Nephron progenitor cell (in vitro differentiated cells): ENCODE measurements around the gene C10orf90.

Experiments
- DNase-seq: peaks from one replicate; pipeline ENCODE4 v3.0.0; 2021
- H3K27ac Mint-ChIP-seq: 2 replicates; pipeline ENCODE4 v1.8.0; 2021; ENCODE audit warnings: mild to moderate bottlenecking, moderate library complexity, mixed read lengths
- H3K27me3 Mint-ChIP-seq: 2 replicates; pipeline ENCODE4 v1.8.0; 2021; ENCODE audit warnings: mild to moderate bottlenecking, low read depth, mixed read lengths; ENCODE audit not compliant: poor library complexity
- H3K36me3 Mint-ChIP-seq: 2 replicates; pipeline ENCODE4 v1.8.0; 2021; ENCODE audit warnings: low read depth, mixed read lengths
- H3K4me1 Mint-ChIP-seq: 2 replicates; pipeline ENCODE4 v1.8.0; 2021; ENCODE audit warnings: mixed read lengths
- H3K4me3 Mint-ChIP-seq: 2 replicates; pipeline ENCODE4 v1.8.0; 2021; ENCODE audit warnings: mild to moderate bottlenecking, moderate library complexity, mixed read lengths
- H3K9me3 Mint-ChIP-seq: 2 replicates; pipeline ENCODE4 v1.8.0; 2021; ENCODE audit warnings: mild to moderate bottlenecking, moderate library complexity, mixed read lengths
- TF ChIP-seq, protein P1 (sequence below): fragments of 200-600 bp; sonication (generic); IDR thresholded peaks from 2 replicates; pipeline ENCODE4 v1.5.0; 2021; ENCODE audit warnings: antibody characterized with exemption

C10orf90 gene

DNA sequence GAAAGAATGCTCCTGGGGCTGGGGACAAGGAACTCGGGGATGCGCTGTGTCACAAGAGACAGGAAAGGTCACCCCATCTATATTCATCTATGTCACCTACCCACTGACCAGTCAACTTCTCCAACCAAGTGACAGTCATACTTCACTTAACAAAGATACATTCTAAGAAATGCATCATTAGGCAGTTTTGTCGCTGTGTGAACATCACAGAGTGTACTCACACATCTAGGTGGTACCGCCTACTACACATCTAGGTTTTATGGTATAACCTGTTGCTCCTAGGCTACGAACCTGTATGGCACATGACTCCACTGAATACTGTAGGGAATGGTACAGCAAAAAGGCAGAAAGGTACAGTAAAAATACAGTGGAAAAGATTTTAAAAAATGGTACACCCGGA, 278.4 kb downstream of the C10orf90 start:
- peaks cover 34% of the 10 kb centered on the region for H3K4me1 Mint-ChIP-seq

DNA sequence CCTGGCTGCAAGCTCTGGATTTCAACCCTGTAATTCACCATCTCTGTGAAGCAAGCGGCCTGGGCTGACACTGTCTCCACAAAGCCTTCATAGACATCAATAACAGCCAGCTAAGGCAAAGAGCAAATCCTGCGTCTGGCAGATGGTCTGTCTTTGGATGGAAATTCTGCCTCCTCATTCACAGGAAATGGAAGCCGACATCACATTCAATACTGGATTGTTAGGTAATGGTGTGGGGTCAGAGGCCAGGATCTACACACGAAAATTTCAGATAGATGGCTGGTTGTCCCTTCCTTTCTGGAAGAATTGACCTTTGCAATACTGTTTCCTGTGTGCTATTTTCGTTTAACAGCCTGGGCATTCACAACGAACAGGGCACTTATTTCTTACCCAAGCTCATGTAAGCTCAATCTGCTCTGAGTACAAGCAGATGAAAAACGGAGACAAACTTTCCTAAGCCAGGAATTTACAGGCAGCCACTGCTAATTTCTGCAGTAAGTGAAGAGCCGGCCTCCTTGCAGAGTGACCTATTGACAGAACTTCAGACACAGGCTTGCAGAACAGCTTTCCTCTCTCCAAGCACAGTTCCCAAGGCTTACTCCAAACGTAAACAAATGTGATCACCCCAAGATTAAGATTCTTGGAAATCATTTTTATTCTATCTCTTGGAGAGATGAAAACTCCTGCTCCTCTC, 279.2 kb downstream of the C10orf90 start:
- H3K36me3 Mint-ChIP-seq = peaks cover 9% of the 10 kb centered on the region

More for the DNA sequence above, 278.4 kb downstream of the C10orf90 start:
- peaks cover 9% of the 10 kb centered on the region for H3K36me3 Mint-ChIP-seq
- DNase-seq = no peak
- no peak overlapping the region for H3K4me3 Mint-ChIP-seq
- no peak overlapping the region for H3K27ac Mint-ChIP-seq
- H3K27me3 Mint-ChIP-seq = peaks cover 39% of the 10 kb centered on the region
- peaks cover 18% of the 10 kb centered on the region for H3K9me3 Mint-ChIP-seq
- TF ChIP-seq, protein P1, sequence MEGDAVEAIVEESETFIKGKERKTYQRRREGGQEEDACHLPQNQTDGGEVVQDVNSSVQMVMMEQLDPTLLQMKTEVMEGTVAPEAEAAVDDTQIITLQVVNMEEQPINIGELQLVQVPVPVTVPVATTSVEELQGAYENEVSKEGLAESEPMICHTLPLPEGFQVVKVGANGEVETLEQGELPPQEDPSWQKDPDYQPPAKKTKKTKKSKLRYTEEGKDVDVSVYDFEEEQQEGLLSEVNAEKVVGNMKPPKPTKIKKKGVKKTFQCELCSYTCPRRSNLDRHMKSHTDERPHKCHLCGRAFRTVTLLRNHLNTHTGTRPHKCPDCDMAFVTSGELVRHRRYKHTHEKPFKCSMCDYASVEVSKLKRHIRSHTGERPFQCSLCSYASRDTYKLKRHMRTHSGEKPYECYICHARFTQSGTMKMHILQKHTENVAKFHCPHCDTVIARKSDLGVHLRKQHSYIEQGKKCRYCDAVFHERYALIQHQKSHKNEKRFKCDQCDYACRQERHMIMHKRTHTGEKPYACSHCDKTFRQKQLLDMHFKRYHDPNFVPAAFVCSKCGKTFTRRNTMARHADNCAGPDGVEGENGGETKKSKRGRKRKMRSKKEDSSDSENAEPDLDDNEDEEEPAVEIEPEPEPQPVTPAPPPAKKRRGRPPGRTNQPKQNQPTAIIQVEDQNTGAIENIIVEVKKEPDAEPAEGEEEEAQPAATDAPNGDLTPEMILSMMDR = no peak

DNA sequence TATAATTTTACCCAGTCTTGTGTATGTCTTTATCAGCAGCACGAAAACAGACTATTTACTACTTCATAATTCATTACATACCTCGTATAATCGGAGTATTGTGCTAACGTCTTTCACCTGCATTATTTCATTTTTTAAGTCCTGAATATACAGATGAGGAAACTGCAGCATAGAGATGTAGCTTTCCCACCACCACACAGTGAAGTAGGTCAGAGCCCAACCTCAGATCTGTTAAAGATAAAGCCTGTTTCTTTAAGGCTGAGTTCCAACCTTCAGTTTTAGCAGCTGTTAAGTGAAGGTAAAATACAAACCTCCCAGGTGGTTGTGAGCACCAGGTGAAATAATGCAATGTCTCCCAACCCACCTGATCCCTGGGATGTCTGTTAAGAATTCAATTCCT, 280.2 kb downstream of the C10orf90 start:
- no peak for DNase-seq
- peaks cover 14% of the 10 kb centered on the region for H3K9me3 Mint-ChIP-seq
- no peak overlapping the region for H3K27ac Mint-ChIP-seq
- H3K36me3 Mint-ChIP-seq = peaks cover 9% of the 10 kb centered on the region
- H3K27me3 Mint-ChIP-seq = peaks cover 49% of the 10 kb centered on the region
- peaks cover 34% of the 10 kb centered on the region for H3K4me1 Mint-ChIP-seq
- H3K4me3 Mint-ChIP-seq = peak overlapping the region; percentile 52
- TF ChIP-seq, protein P1 = no peak

More for the DNA sequence above, 279.2 kb downstream of the C10orf90 start:
- no peak overlapping the region for H3K4me3 Mint-ChIP-seq
- no peak for DNase-seq
- H3K9me3 Mint-ChIP-seq = peaks cover 14% of the 10 kb centered on the region
- TF ChIP-seq, protein P1 = no peak
- peaks cover 39% of the 10 kb centered on the region for H3K4me1 Mint-ChIP-seq
- peaks cover 46% of the 10 kb centered on the region for H3K27me3 Mint-ChIP-seq
- H3K27ac Mint-ChIP-seq = peak overlapping the region; percentile 52

DNA sequence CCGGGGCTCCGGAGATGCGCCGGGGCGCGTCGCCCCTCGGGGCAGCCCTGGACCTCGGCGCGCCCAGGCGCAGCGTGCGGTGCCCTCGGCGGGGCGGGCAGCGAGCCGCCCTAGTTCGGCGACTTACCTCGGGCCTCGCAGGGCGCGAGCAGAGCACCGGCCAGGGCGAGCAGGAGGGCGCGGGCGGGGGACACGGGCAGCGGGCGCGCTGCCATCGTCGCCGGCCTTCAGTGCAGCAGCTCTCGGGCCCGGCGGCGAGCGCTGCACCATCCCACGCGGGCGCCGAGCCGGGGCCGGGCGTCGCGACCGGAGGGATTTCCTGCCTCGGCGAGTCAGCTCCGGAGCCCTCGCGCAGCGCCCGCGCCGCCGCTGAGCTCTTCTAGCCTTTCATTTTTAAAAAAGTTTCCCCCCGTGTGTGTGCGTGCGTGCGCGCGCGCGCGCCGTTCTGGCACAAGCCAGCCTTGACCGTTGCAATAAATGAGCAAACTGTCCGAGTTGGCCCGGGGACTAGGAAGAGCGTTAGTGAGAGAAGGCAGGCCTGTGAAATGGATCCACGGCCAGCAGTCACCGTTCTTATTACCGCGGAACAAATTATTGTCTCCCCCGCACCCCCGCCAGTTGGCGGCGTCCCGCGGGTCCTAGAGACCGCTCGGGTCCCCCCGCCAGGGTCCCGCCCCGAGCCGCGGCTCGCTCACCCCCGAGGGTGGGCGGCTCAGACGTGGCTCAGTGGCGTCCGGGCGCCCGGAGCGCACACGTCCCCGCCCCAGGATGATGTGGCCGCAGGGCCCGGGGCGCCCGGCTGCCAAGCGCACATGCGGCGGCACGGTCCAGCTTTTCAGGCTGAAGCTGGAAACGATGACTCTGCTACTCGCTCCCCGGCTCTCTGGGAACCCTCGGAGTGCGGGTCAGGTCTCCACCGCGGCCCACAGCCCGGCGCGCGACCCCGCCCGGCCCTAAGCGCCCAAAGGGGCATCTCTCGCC, 282.3 kb downstream of the C10orf90 start, which contains the start of gene ADAM12:
Gene ADAM12 (minus strand): TSS at position 547 of the 981 bp plus-strand sequence. CDS start 332 bp downstream, at position 215.
- H3K27me3 Mint-ChIP-seq = peaks cover 46% of the 10 kb centered on the region
- peak within 1 kb of the TSS; percentile 89 for H3K4me3 Mint-ChIP-seq
- H3K36me3 Mint-ChIP-seq = peaks cover 9% of the 10 kb centered on the region
- H3K27ac Mint-ChIP-seq = no peak within 1 kb of the TSS
- TF ChIP-seq, protein P1 = no peak
- DNase-seq = peak; percentile 61
- H3K9me3 Mint-ChIP-seq = peaks cover 22% of the 10 kb centered on the region
- H3K4me1 Mint-ChIP-seq = peaks cover 24% of the 10 kb centered on the region

DNA sequence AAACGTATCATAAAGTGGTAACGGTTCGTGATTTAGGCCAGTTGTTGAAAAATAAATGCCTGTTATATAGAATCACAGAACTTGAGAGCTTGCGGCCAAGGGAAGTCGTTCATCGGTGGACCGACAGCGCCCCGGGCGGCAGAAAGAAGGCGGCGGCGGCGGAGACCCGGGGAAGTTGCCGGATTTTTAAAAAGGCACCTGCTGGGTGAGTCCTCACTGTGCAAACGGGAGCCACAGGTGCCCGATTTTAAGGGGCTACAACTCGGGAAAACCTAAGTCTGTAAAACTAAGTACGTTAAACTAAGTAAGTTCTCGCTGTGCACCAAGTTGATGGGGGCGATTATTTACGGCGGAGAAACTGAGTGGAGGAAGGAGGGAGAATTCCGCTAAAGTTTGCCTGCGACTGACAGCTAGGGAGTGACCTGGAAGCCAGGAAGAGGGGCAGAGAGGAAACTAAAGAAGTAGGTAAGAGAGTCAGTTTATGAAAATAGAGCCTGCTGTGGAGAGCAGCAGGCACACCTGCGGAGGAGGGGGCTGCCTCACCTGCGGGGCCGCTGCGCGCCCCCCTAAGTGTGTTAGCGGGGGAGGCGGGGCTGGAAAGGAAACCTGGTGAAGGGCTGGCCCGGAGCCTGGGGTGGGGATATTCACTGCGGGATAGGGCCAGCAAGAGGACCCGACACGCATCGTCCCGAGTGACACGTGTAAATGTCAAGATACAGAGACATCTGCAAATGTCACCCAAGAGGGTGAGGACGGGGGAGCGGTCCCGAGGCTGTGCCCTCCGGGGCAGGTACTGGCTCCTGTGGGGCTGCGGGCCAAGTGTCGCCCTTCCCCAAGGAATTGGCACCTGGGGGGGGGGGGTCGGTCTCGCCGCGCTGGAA, 283.2 kb downstream of the C10orf90 start:
- Mint-ChIP-seq H3K4me3 (peak overlapping the region; percentile 89), H3K27me3 (peaks cover 46% of the 10 kb centered on the region), H3K27ac (no peak overlapping the region), H3K36me3 (peaks cover 9% of the 10 kb centered on the region), H3K9me3 (peaks cover 27% of the 10 kb centered on the region), H3K4me1 (peaks cover 24% of the 10 kb centered on the region)
- TF ChIP-seq, protein P1 = peak; percentile 85
- peak; percentile 79 for DNase-seq
